GM18505 (cell line): ENCODE results near the gene CDIPT.

Experiments
- ATAC-seq: cut with Tn5 transposase; IDR thresholded peaks from one replicate; pipeline ENCODE4 v1.9.1; 2021; ENCODE audit not compliant: unreplicated experiment
- POLR2A ChIP-seq: IDR thresholded peaks from 4 replicates; pipeline ENCODE4 v1.6.1; 2011; ENCODE audit warnings: borderline replicate concordance; ENCODE audit not compliant: insufficient read depth, insufficient read length; ENCODE audit errors: extremely low read depth

Gene CDIPT

GRCh38 chr16:29858974-29859373 is 4.1 kb downstream of the CDIPT start:
- TF ChIP-seq POLR2A, result no peak
- ATAC-seq, result no peak

DNA sequence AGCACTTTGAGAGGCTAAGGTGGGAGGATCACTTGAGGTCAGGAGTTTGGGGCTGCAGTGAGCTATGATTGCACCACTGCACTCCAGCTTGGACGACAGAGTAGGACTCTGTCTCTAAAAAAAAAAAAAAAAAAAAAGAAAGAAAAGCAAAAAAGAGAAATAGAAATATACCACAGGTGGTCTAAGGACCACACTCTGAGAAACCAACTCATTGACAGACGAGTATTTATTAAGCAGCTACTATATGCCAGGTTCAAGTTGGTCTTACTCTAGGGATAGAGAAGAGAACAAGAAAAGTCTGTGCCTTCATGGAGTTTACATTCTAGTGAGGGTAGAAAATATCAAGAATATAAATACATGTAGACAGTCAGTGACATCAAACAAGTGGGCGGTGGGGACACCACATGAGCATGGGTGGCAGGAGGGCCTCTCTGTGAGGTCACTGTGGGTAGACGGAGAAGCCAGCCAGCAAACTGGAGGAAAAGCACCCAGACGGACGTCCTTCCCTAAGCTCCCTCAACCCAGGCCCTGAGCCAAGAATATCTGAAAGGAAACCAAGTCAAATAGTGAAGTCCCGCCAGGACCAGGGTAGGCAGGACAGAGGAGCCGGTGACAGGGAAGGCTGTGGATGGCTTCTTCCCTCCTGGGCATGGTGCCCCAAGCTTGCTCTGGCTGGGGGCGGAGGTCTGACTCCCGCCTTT is 4.7 kb downstream of the CDIPT start:
- no peak for ATAC-seq
- no peak for TF ChIP-seq POLR2A

DNA sequence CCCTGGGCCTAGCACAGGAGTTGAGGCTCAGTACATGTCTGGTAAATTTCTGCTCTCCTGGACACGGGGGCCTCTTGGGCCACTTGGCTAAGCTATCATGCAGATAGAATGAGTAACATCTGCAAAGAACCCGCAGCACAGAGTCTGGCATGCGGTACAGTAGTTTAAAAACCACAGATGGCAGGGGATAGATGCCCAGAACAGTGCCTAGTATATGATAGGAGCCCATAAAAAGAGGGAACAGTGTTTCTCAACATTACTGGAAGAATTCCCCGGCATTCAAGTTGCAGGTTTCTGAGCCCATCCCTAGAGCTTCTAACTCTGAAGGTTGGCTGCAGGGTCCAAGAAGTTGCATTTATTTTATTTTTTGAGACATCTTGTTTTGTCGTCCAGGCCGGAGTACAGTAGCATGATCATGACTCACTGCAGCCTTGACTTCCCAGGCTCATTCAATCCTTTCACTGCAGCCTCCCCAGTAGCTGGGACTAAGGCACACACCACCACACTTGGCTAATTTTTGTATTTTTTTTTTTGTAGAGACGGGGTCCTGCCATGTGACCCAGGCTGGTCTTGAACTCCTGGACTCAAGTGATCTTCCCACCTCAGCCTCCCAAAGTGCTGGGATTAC is 5.8 kb downstream of the CDIPT start:
- no peak for TF ChIP-seq POLR2A
- no peak for ATAC-seq

DNA sequence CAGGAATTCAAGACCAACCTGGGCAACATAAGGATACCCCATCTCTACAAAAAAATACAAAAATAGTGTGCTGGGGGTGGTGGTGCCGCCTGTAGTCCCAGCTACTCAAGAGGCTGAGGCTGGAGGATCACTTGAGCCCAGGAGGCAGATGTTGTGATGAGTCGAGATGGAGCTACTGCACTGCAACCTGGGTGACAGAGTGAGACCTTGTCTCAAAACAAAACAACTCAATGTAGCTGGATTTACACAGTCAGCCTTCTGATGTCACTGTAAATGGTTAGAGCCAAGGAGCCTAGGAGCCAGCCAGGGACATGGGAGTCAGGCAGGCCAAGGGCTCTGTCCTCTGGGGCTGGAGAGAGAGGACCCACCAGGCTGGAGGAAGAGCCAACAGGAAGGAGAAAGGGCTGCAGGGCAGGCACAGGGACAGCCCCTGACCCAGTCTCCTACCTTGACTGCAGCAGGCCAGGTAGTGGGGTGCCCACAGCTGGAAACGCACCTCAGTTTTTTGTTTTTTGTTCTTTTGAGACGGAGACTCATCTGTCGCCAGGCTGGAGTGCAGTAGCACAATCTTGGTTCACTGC is 8.4 kb downstream of the CDIPT start:
- TF ChIP-seq POLR2A, result no peak
- no peak for ATAC-seq

GRCh38 chr16:29852654-29853053 is 10.4 kb downstream of the CDIPT start:
- no peak for TF ChIP-seq POLR2A
- ATAC-seq, result no peak

DNA sequence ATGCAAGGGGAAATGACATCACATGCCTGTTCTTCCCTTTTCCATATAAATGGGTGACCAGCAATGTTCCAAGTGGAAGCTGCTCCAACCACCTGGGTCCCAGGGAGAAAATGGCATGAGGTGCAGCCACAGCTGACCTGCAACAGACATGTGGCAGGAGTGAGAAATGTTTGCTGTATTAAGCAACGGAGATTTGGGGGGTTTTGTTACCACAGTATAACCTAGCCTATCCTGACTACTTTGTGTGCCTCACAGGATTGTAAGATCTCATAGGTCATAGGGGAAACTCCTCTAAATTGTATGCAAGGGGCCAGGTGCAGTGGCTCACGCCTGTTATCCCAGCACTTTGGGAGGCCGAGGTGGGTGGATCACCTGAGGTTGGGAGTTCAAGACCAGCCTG is 12.0 kb downstream of the CDIPT start:
- ATAC-seq, result no peak
- no peak for TF ChIP-seq POLR2A

GRCh38 chr16:29849505-29849904 is 13.5 kb downstream of the CDIPT start:
- no peak for TF ChIP-seq POLR2A
- no peak for ATAC-seq

DNA sequence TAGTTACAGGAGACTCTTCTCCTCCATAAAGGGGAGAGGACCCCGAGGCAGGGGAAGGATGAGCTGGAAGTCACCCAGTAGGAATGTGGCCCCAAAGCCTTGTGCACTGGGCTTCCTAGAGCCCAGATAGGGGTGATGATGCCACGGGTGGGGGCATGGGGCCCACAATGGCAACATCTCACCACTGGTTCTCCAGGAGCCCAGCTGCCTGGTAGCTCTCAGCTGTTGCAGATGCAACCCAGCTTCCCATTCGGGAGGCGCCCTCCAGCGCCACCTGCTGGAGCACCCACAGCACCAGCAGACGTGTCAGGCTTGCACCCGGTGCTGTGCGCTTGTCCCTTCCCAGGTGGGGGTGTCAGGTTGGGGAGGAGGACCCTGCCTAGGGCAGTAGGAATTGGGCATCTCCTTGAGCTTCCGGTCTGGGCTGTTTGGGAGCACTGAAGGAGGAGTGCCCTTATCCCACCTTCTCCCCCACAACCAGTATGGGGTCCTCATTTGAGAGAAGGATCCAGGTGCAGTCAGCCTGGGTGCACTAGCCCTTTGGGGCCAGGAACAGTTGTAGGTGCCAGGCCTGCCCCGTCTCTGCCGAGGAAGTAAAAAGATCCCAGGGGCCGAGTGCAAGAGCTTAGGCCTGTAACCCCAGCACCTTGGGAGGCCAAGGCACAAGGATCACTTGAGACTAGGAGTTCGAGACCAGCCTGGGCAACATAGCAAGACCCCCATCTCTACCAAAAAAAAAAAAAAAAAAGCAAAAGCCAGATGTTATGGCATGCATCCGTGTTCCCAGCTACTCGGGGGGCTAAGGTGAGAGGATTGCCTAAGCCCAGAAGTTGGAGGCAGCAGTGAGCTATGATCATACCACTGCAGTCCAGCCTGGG is 14.4 kb downstream of the CDIPT start:
- TF ChIP-seq POLR2A, result no peak
- no peak for ATAC-seq

DNA sequence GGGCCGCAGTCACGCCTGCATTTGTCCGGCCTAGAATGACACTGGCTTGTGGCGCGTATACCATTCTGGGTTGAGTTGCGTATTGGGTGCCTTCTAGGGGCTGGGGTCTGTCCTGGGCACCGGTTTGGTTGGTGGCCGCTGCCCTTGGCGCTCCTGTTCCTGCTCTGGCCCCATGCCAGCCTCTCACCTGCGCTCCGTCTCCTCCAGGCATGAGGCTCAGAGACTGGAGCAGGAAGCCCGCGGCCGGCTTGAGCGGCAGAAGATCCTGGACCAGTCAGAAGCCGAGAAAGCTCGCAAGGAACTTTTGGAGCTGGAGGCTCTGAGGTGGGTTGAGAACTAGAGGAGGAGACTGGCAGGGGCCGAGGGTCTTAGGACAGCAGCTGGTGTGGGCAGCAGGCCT is 17.4 kb downstream of the CDIPT start:
- no peak for TF ChIP-seq POLR2A
- no peak for ATAC-seq

DNA sequence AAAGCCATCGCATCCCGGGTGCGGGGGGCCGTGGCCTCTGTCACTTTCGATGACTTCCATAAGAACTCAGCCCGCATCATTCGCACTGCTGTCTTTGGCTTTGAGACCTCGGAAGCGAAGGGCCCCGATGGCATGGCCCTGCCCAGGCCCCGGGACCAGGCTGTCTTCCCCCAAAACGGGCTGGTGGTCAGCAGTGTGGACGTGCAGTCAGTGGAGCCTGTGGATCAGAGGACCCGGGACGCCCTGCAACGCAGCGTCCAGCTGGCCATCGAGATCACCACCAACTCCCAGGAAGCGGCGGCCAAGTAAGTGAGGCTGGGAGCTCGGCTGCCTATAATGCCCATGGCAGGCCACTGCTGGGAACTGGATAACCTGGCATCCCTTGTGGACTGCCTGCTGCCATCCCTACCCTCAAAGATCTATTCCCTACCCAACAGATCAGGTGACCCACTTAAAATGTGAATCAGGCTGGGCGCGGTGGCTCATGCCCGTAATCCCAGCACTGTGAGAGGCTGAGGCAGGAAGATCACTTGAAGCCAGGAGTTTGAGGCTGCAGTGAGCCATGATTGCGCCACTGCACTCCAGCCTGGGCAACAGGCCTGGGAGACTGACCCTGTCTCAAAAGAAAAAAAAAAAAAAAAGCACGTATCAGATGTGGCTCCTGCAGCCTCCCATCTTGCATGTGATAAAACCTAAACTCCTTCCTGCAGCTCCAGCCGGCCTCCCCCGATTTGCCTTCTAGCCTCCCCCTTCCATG is 18.3 kb downstream of the CDIPT start:
- TF ChIP-seq POLR2A, result no peak
- ATAC-seq, result no peak

GRCh38 chr16:29843931-29844330 is 19.1 kb downstream of the CDIPT start:
- TF ChIP-seq POLR2A, result no peak
- no peak for ATAC-seq

DNA sequence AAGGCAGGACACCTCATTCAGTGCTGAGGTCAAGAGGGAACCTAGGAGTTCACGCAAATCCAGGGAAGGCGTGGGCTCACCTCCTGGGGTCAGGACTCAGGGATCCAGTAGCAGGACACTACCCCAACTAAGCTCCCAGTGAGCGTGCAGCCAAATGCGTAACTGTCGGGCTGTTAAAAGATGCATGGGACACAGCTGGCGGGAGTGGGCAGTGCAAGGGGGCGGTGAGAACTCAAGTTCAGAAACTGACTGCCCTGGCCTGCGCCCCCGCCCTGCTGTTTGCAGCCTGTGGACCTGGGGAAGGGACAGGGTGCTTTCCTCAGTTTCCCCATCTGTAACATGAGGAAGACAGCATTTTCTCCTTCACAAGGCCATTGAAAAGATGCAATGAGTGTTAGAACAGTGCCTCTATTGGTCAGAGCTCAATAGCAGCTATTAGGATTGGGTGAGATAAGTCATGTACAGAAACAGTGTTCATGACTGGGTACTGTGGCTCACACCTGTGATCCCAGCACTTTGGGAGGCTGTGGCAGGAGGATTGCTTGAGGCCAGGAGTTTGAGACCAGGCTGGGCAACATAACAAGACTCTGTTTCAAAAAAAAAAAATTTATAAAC is 20.2 kb downstream of the CDIPT start:
- no peak for ATAC-seq
- TF ChIP-seq POLR2A, result no peak
